ENCODE results near the gene DNAI2. TPM values are rescaled to one million over a fixed set of nuclear protein-coding genes. Genes with fewer than 3 reads are reported as not detected.

The DNAI2 gene
- total and polyA plus RNA-seq, 9 of the 15 experiments (the other 6 are each of a cell fraction or from before 2014, with no cell fraction given) = not detected

GRCh38 chr17:74332763-74333283 is 58.8 kb downstream of the DNAI2 start (continued):
- TF ChIP-seq HINFP (tag; conservative IDR thresholded peaks at IDR 0.05; ENCODE audit: low read depth) (no peak), PURB (CRISPR knock-in tag; IDR thresholded peaks at IDR 0.05; ENCODE audit: low read depth) (no peak), ZNF224 (CRISPR knock-in tag; IDR thresholded peaks at IDR 0.05) (no peak), FOSL1 (tag; conservative IDR thresholded peaks at IDR 0.05) (no peak), MAZ (CRISPR knock-in tag; conservative IDR thresholded peaks at IDR 0.05 in 1 of 2, IDR thresholded peaks at IDR 0.05 in 1 of 2) (peak in 1 of 2 experiments; percentile 48; a peak in 1 of 4 replicates), NCOA6 (IDR thresholded peaks at IDR 0.05) (no peak), BDP1 (IDR thresholded peaks at IDR 0.05; ENCODE audit: insufficient read depth, insufficient read length) (no peak), ZNF740 (CRISPR knock-in tag; IDR thresholded peaks at IDR 0.05) (0 out of 2 replicates have a peak, but pooled peaks have one; percentile 63), ZNF740 (tag; IDR thresholded peaks at IDR 0.05) (peak in 1 of 2 experiments; percentile 46; a peak in 1 of 4 replicates), ZBTB12 (CRISPR knock-in tag; IDR thresholded peaks at IDR 0.05) (no peak), PML (IDR thresholded peaks at IDR 0.05; ENCODE audit: low read length) (peak; percentile 67), KDM5B (IDR thresholded peaks at IDR 0.05; ENCODE audit: insufficient replicate concordance, low read depth, low read length) (no peak), FOXJ2 (tag; IDR thresholded peaks at IDR 0.05) (no peak), ZNF766 (CRISPR knock-in tag; conservative IDR thresholded peaks at IDR 0.05) (peak; percentile 46; the same call in 1 of the 2 replicates), BCL6 (CRISPR knock-in tag; IDR thresholded peaks at IDR 0.05) (0 out of 2 replicates have a peak, but pooled peaks have one; percentile 17), NCOR1 (IDR thresholded peaks at IDR 0.05) (peak; percentile 90), ZFP91 (CRISPR knock-in tag; IDR thresholded peaks at IDR 0.05) (no peak), XRCC5 (IDR thresholded peaks at IDR 0.05; ENCODE audit: low read depth, low read length) (no peak), EWSR1 (IDR thresholded peaks at IDR 0.05; ENCODE audit: borderline replicate concordance, low read depth, partially characterized antibody) (no peak), ZNF644 (tag; IDR thresholded peaks at IDR 0.05; ENCODE audit: low read depth) (no peak), SRSF7 (optimal IDR thresholded peaks at IDR 0.05; ENCODE audit: low read depth, low read length) (no peak)
- TF ChIP-seq, protein P1, sequence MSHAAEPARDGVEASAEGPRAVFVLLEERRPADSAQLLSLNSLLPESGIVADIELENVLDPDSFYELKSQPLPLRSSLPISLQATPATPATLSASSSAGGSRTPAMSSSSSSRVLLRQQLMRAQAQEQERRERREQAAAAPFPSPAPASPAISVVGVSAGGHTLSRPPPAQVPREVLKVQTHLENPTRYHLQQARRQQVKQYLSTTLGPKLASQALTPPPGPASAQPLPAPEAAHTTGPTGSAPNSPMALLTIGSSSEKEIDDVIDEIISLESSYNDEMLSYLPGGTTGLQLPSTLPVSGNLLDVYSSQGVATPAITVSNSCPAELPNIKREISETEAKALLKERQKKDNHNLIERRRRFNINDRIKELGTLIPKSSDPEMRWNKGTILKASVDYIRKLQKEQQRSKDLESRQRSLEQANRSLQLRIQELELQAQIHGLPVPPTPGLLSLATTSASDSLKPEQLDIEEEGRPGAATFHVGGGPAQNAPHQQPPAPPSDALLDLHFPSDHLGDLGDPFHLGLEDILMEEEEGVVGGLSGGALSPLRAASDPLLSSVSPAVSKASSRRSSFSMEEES (CRISPR knock-in tag; IDR thresholded peaks at IDR 0.05) = no peak

Measured in K562 (cell line).